ENCODE results near the gene EDNRA. TPM values are rescaled to one million over a fixed set of nuclear protein-coding genes. Genes with fewer than 3 reads are reported as not detected.
"Not testable (repeated sequence)": the region's sequence is repeated elsewhere in the genome, so short reads cannot be mapped to it uniquely, and the experiment has no call there.

EDNRA gene
- total and polyA plus RNA-seq, 9 of the 15 experiments (the other 6 are each of a cell fraction or from before 2014, with no cell fraction given) = not detected

GRCh38 chr4:147480891-147481576, at the start of gene EDNRA (continued):
- TF ChIP-seq, protein P1, sequence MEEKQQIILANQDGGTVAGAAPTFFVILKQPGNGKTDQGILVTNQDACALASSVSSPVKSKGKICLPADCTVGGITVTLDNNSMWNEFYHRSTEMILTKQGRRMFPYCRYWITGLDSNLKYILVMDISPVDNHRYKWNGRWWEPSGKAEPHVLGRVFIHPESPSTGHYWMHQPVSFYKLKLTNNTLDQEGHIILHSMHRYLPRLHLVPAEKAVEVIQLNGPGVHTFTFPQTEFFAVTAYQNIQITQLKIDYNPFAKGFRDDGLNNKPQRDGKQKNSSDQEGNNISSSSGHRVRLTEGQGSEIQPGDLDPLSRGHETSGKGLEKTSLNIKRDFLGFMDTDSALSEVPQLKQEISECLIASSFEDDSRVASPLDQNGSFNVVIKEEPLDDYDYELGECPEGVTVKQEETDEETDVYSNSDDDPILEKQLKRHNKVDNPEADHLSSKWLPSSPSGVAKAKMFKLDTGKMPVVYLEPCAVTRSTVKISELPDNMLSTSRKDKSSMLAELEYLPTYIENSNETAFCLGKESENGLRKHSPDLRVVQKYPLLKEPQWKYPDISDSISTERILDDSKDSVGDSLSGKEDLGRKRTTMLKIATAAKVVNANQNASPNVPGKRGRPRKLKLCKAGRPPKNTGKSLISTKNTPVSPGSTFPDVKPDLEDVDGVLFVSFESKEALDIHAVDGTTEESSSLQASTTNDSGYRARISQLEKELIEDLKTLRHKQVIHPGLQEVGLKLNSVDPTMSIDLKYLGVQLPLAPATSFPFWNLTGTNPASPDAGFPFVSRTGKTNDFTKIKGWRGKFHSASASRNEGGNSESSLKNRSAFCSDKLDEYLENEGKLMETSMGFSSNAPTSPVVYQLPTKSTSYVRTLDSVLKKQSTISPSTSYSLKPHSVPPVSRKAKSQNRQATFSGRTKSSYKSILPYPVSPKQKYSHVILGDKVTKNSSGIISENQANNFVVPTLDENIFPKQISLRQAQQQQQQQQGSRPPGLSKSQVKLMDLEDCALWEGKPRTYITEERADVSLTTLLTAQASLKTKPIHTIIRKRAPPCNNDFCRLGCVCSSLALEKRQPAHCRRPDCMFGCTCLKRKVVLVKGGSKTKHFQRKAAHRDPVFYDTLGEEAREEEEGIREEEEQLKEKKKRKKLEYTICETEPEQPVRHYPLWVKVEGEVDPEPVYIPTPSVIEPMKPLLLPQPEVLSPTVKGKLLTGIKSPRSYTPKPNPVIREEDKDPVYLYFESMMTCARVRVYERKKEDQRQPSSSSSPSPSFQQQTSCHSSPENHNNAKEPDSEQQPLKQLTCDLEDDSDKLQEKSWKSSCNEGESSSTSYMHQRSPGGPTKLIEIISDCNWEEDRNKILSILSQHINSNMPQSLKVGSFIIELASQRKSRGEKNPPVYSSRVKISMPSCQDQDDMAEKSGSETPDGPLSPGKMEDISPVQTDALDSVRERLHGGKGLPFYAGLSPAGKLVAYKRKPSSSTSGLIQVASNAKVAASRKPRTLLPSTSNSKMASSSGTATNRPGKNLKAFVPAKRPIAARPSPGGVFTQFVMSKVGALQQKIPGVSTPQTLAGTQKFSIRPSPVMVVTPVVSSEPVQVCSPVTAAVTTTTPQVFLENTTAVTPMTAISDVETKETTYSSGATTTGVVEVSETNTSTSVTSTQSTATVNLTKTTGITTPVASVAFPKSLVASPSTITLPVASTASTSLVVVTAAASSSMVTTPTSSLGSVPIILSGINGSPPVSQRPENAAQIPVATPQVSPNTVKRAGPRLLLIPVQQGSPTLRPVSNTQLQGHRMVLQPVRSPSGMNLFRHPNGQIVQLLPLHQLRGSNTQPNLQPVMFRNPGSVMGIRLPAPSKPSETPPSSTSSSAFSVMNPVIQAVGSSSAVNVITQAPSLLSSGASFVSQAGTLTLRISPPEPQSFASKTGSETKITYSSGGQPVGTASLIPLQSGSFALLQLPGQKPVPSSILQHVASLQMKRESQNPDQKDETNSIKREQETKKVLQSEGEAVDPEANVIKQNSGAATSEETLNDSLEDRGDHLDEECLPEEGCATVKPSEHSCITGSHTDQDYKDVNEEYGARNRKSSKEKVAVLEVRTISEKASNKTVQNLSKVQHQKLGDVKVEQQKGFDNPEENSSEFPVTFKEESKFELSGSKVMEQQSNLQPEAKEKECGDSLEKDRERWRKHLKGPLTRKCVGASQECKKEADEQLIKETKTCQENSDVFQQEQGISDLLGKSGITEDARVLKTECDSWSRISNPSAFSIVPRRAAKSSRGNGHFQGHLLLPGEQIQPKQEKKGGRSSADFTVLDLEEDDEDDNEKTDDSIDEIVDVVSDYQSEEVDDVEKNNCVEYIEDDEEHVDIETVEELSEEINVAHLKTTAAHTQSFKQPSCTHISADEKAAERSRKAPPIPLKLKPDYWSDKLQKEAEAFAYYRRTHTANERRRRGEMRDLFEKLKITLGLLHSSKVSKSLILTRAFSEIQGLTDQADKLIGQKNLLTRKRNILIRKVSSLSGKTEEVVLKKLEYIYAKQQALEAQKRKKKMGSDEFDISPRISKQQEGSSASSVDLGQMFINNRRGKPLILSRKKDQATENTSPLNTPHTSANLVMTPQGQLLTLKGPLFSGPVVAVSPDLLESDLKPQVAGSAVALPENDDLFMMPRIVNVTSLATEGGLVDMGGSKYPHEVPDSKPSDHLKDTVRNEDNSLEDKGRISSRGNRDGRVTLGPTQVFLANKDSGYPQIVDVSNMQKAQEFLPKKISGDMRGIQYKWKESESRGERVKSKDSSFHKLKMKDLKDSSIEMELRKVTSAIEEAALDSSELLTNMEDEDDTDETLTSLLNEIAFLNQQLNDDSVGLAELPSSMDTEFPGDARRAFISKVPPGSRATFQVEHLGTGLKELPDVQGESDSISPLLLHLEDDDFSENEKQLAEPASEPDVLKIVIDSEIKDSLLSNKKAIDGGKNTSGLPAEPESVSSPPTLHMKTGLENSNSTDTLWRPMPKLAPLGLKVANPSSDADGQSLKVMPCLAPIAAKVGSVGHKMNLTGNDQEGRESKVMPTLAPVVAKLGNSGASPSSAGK (IDR thresholded peaks at IDR 0.05) = no peak
- TF ChIP-seq GABPB2 (CRISPR knock-in tag; conservative IDR thresholded peaks at IDR 0.05) (no peak), ZNF41 (CRISPR knock-in tag; conservative IDR thresholded peaks at IDR 0.05) (no peak), NFATC3 (IDR thresholded peaks at IDR 0.05) (no peak)

DNA sequence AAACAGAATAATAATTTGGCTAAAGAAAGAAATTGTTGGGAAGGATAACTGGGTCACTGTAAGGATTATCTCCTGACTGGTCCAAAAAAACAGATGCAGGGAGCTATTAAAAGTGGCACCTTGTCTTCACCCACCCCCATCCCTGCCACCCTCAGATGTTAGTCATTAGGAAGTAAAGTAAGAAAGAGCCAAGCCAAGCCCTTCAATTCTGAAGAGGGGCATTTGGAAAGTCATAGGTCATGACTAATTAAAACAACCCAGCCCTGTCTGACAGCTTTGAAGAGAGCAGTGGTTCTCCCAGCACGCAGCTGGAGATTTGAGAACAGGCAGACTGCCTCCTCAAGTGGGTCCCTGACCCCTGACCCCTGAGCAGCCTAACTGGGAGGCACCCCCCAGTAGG, 46.5 kb upstream of the EDNRA start:
- in situ Hi-C loops (cut with MboI); POLR2A ChIA-PET; H3K9me3 ChIP-seq (replicated peaks; ENCODE audit: control insufficient read depth, insufficient read depth, low read depth, low read length); DNase-seq (ENCODE audit: extremely low read depth in 1 of 4, low spot score in 3 of 4); H3K9ac ChIP-seq (ENCODE audit: insufficient read depth in 1 of 2, low read depth in 2 of 2, low read length in 2 of 2); H4K20me1 ChIP-seq (replicated peaks; ENCODE audit: control insufficient read depth, insufficient read depth, low read length); H3K4me2 ChIP-seq (ENCODE audit: insufficient read depth, low read length); FAIRE-seq; intact Hi-C loops (cut with micrococcal nuclease); H2AFZ ChIP-seq (ENCODE audit: low read depth, low read length); H3K4me3 ChIP-seq; H3K4me1 ChIP-seq (replicated peaks in 1 of 2; ENCODE audit: control insufficient read depth in 2 of 2, insufficient read depth in 2 of 2, low read length in 2 of 2); H3K27me3 ChIP-seq (ENCODE audit: control insufficient read depth in 2 of 2, insufficient read depth in 2 of 2, low read length in 2 of 2); H3K27ac ChIP-seq (ENCODE audit: extremely low read depth, low read depth, low read length); H3K79me2 ChIP-seq (ENCODE audit: control insufficient read depth, insufficient read depth, low read length); H3K36me3 ChIP-seq (ENCODE audit: control insufficient read depth, insufficient read depth, low read length); BruUV-seq (replicated peaks); CTCF ChIA-PET (ENCODE audit: low intra/inter-chr PET ratio); H3K9me1 ChIP-seq (ENCODE audit: control insufficient read depth, insufficient read depth, low read length); ATAC-seq: not testable (repeated sequence)
- WGBS (ENCODE audit: insufficient coverage, low coverage, missing lambda C conversion rate) = 0% methylated on average over 1 of the region's 1 CpG
